Measurements from ENCODE around the gene PTCH2. TPM values are rescaled to one million over a fixed set of nuclear protein-coding genes. Genes with fewer than 3 reads are reported as not detected.
A peak's percentile ranks its signal among the peaks of the same experiment; 100 is the strongest.

Gene PTCH2, protein sequence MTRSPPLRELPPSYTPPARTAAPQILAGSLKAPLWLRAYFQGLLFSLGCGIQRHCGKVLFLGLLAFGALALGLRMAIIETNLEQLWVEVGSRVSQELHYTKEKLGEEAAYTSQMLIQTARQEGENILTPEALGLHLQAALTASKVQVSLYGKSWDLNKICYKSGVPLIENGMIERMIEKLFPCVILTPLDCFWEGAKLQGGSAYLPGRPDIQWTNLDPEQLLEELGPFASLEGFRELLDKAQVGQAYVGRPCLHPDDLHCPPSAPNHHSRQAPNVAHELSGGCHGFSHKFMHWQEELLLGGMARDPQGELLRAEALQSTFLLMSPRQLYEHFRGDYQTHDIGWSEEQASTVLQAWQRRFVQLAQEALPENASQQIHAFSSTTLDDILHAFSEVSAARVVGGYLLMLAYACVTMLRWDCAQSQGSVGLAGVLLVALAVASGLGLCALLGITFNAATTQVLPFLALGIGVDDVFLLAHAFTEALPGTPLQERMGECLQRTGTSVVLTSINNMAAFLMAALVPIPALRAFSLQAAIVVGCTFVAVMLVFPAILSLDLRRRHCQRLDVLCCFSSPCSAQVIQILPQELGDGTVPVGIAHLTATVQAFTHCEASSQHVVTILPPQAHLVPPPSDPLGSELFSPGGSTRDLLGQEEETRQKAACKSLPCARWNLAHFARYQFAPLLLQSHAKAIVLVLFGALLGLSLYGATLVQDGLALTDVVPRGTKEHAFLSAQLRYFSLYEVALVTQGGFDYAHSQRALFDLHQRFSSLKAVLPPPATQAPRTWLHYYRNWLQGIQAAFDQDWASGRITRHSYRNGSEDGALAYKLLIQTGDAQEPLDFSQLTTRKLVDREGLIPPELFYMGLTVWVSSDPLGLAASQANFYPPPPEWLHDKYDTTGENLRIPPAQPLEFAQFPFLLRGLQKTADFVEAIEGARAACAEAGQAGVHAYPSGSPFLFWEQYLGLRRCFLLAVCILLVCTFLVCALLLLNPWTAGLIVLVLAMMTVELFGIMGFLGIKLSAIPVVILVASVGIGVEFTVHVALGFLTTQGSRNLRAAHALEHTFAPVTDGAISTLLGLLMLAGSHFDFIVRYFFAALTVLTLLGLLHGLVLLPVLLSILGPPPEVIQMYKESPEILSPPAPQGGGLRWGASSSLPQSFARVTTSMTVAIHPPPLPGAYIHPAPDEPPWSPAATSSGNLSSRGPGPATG
- total RNA-seq, result 1 to 10 TPM; 1.5 to 1.6 TPM
- 5.8 TPM for polyA plus RNA-seq (2013, experiment 1 of 2)
- polyA plus RNA-seq (2013, experiment 2 of 2), result 9.9 TPM
- long read RNA-seq, experiment 1, result 0 reads
- long read RNA-seq, experiment 2, partial matches to known transcripts, result 1 of 2 reads
- long read RNA-seq, experiment 2, other reads (novel, unspliced or antisense), result 1 of 2 reads
- long read RNA-seq, experiment 3, full-length matches to known transcripts, result 1 of 1 reads
- long read RNA-seq, experiment 3, partial matches to known transcripts, result 0 of 1 reads
- long read RNA-seq, experiment 3, other reads (novel, unspliced or antisense), result 0 of 1 reads
- long read RNA-seq, experiment 4, partial matches to known transcripts, result 0 of 3 reads
- long read RNA-seq, experiment 4, other reads (novel, unspliced or antisense), result 3 of 3 reads

DNA sequence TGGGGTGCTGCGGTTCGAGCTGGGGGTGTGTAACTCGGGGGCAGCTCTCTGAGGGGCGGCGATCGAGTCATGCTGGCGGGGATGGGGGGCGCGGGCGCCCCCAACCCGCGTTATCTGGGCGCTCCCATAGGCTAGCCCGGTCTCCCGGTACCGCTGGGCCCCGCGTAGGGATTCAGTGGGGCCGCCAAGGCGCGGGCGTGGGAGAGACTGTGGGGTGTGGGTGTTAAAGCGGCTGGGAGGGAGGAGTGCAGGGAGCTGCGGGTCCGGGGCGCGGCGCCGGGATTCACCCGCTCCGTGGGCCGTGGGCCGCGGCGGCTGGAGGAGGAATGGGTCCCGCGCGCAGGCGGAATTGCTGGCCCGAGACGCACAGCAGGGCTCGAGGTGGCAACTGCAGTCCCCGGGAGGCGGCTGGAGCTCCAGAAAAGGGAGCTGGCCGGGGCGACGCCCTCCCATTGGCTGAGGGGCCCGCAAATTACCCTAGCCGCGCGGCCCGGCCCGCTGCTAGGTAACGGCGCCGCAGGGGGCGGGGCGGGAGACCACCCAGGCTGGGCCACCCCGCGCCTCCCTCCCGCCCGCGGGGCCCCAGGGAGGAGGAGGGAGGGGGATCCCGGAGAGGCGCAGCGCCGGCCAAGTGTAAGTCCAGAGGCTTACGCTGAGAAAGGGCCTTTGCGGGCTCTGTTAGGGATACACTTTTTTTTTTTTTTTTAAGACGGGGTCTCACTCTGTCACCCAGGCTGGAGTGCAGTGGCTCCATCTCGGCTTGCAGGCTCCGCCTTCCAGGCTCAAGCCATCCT lies at the start of gene PTCH2:
Gene PTCH2, minus strand, starts transcription at position 392 of the 794 bp plus-strand sequence. Its CDS starts 321 bp downstream, at position 71.
- Mint-ChIP-seq H3K27me3 (ENCODE audit: insufficient read depth) (peaks cover 23% of the 10 kb centered on the region), H3K4me3 (peak within 1 kb of the TSS; percentile 68), H3K27ac (no peak within 1 kb of the TSS), H3K36me3 (ENCODE audit: low read depth) (peaks cover 4% of the 10 kb centered on the region), H3K4me1 (no peaks in the 10 kb centered on the region), H3K9me3 (no peaks in the 10 kb centered on the region)
- DNase-seq, result peak; percentile 94
- TF ChIP-seq, protein P1, sequence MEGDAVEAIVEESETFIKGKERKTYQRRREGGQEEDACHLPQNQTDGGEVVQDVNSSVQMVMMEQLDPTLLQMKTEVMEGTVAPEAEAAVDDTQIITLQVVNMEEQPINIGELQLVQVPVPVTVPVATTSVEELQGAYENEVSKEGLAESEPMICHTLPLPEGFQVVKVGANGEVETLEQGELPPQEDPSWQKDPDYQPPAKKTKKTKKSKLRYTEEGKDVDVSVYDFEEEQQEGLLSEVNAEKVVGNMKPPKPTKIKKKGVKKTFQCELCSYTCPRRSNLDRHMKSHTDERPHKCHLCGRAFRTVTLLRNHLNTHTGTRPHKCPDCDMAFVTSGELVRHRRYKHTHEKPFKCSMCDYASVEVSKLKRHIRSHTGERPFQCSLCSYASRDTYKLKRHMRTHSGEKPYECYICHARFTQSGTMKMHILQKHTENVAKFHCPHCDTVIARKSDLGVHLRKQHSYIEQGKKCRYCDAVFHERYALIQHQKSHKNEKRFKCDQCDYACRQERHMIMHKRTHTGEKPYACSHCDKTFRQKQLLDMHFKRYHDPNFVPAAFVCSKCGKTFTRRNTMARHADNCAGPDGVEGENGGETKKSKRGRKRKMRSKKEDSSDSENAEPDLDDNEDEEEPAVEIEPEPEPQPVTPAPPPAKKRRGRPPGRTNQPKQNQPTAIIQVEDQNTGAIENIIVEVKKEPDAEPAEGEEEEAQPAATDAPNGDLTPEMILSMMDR (conservative IDR thresholded peaks at IDR 0.05), result no peak
- peak within 1 kb of the TSS; percentile 82 for H3K4me3 ChIP-seq (ENCODE audit: low read length)
- peak within 1 kb of the TSS; percentile 35 for H3K9ac ChIP-seq (ENCODE audit: extremely low read depth, low read length, poor library complexity, severe bottlenecking)
- peaks cover 7% of the 10 kb centered on the region for H3K27me3 ChIP-seq (ENCODE audit: control insufficient read depth, insufficient read depth, low read length, poor library complexity, severe bottlenecking)
- H3K36me3 ChIP-seq (ENCODE audit: control insufficient read depth, insufficient read depth, low read length), result no peaks in the 10 kb centered on the region
- 3 to 4% methylated on average over 11 to 72 of the region's 72 CpGs for WGBS, 2 experiments (ENCODE audit: insufficient coverage in 1 of 2, insufficient read length in 1 of 2)
- H3K9me3 ChIP-seq (ENCODE audit: control insufficient read depth, low read length), result no peaks in the 10 kb centered on the region
- no peak within 1 kb of the TSS for H3K27ac ChIP-seq (ENCODE audit: low read depth, low read length)
- H3K4me1 ChIP-seq (ENCODE audit: control insufficient read depth, insufficient read depth, low read length), result no peaks in the 10 kb centered on the region

GRCh38 chr1:44890007-44890406 lies 47.0 kb upstream of the PTCH2 start:
- H3K27me3 Mint-ChIP-seq (ENCODE audit: insufficient read depth), result no peaks in the 10 kb centered on the region
- Histone ChIP-seq H3K36me3 (ENCODE audit: control insufficient read depth, insufficient read depth, low read length) (peaks cover 32% of the 10 kb centered on the region), H3K27me3 (ENCODE audit: control insufficient read depth, insufficient read depth, low read length, poor library complexity, severe bottlenecking) (no peaks in the 10 kb centered on the region), H3K4me1 (ENCODE audit: control insufficient read depth, insufficient read depth, low read length) (no peaks in the 10 kb centered on the region), H3K4me3 (ENCODE audit: low read length) (peak overlapping the region; percentile 5), H3K9me3 (ENCODE audit: control insufficient read depth, low read length) (peaks cover 58% of the 10 kb centered on the region), H3K27ac (ENCODE audit: low read depth, low read length) (no peak overlapping the region), H3K9ac (ENCODE audit: extremely low read depth, low read length, poor library complexity, severe bottlenecking) (no peak overlapping the region)
- TF ChIP-seq, protein P1 (conservative IDR thresholded peaks at IDR 0.05), result no peak
- no peak overlapping the region for H3K27ac Mint-ChIP-seq
- 74 to 84% methylated on average over 2 to 3 of the region's 3 CpGs for WGBS, 2 experiments (ENCODE audit: insufficient coverage in 1 of 2, insufficient read length in 1 of 2)
- H3K36me3 Mint-ChIP-seq (ENCODE audit: low read depth), result peaks cover 70% of the 10 kb centered on the region
- H3K4me3 Mint-ChIP-seq, result no peak overlapping the region
- H3K4me1 Mint-ChIP-seq, result no peaks in the 10 kb centered on the region
- peak; percentile 60 for DNase-seq
- peaks cover 68% of the 10 kb centered on the region for H3K9me3 Mint-ChIP-seq

Measured in endodermal cell (in vitro differentiated cells).